GM19324 (cell line): ENCODE measurements around the gene BAIAP2L1.

Source experiments
- ATAC-seq: cut with Tn5 transposase; IDR thresholded peaks from one replicate; pipeline ENCODE4 v1.9.1; 2021; ENCODE audit warnings: mild to moderate bottlenecking, moderate library complexity; ENCODE audit not compliant: unreplicated experiment, low FRiP score

Gene BAIAP2L1

GRCh38 chr7:98281757-98282606 lies 118.9 kb downstream of the BAIAP2L1 start:
- peak; percentile 31 for ATAC-seq

GRCh38 chr7:98280791-98281756 lies 119.8 kb downstream of the BAIAP2L1 start, which contains the start of gene BRI3:
BRI3 (plus strand) TSS chr7:98281686; CDS start chr7:98281796, 110 bp downstream.
- ATAC-seq = peak; percentile 81

GRCh38 chr7:98280296-98280695 lies 120.6 kb downstream of the BAIAP2L1 start:
- ATAC-seq = no peak

GRCh38 chr7:98278936-98279335 lies 122.0 kb downstream of the BAIAP2L1 start:
- no peak for ATAC-seq

DNA sequence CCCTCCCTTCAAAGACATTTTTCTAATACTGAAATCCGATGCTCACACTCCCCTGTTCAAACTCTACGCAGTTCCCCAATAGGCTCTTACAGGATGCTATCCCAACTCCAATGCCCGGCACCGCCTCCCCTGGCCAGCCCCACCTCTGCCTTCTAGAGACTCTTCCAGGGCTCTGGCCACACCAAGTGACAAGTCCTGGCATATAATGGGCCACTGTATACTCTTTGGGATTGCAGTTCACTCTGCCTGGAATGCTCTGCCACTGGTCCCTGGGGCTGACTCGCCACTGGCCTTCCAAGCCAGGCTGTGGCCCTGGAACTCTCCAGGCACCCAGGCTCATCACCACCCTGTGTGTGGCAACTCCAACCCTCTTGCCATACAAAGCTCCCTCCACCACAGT lies 122.5 kb downstream of the BAIAP2L1 start:
- ATAC-seq = no peak

- no peak for ATAC-seq
Measured at GRCh38 chr7:98276241-98276761, 124.6 kb downstream of the BAIAP2L1 start.

DNA sequence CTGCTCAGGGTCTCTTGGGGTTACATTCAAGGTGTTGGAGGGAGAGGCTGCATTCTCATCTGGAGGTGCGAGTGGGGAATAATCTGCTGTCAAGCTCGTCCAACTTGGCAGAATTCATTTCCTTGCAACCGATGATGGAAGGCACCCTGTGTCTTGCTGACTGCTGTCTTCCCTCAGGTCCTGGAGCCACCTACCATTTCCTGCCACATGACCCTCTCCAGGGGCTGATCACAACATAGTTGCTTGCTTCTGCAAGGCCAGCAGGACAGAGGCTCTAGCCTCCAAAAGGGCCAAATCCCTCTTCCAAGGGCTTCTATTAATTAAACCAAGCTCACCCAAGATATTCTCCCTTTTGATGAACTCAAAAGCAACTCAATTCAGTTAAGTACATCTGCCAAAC lies 133.6 kb downstream of the BAIAP2L1 start:
- no peak for ATAC-seq

- ATAC-seq = no peak
Measured at GRCh38 chr7:98266840-98267239, 134.1 kb downstream of the BAIAP2L1 start.

DNA sequence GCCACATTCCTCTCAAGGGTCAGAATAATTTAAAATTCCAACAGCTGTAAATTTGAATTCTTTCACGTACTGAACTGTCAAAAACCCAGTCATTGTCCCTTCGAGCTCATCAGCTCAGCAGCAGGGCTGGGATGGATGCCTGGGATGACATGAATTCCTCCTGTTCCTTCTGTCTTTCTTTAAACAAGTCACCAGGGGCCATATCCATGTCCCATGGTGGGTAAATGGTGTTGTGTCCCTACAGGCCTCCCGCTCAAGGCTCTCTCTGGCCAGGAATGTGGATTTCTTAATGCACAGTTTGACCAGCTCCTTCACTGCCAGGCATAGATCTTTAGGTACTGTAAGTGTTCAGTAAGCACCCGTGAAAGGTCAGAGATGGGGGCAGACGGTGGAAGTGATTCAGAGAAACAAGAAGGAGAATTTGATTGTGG lies 135.0 kb downstream of the BAIAP2L1 start:
- no peak for ATAC-seq

DNA sequence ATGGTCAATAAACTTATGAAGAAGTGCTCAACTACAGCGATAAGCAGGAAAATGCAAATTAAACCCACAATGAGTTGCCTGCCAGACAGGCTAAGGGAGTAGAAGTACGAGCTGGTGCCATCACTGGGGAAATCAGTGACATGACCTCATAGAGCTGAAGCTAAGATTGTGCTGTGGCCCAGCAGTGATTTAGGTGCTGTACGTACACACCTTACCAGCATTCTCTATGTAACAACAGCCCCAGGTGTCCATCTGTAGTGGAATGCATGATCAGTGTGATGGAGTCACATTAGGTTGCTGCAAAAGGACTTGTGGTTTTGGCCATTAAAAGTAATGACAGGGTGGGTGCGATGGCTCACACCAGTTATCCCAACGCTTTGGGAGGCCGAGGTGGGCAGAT lies 143.2 kb downstream of the BAIAP2L1 start:
- ATAC-seq = no peak

DNA sequence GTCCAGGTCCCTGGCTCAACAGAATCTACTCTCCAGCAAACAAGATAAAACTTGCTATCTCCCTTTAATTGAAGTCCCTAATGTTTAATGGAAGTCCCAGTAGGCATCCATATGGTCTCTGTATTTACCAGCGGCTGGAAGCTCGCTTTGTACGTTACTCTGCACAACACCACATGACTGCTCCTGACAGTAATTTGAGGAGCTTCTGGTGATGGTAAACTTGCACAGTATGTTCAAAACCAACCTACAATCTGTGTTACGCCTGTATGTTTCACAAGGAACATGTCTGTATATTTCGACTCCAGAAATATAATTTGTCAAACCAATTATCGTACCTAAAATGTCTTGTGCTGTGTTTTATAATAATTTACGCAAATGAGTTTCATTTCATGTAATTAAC lies 144.5 kb downstream of the BAIAP2L1 start:
- no peak for ATAC-seq

DNA sequence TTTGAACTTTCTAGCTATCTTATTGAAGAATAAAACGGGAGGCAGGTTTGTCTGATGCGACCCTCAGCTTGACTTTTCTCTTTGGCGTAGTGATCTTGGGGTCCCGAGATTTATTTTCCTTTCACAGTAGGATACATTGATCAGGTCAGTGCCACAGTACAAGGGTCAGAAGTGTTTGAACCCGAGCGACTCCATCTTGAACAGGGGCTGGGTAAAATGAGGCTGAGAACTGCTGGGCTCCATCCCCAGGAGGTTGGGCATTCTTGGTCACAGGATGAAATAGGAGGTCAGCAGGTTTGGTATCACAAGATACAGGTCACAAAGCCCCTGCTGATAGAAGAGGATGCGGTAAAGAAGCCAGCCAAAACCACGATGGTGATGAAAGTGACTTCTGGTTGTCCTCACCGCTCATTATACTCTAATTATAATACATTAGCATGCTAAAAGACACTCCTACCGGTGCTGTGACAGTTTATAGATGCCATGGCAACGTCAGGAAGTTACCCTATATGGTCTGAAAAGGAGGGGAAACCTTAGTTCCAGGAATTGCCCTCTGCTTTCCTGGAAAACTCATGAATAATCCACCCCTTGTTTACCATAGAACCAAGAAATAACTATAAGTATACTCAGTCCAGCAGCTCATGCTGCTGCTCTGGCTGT lies 145.8 kb downstream of the BAIAP2L1 start:
- ATAC-seq = no peak

DNA sequence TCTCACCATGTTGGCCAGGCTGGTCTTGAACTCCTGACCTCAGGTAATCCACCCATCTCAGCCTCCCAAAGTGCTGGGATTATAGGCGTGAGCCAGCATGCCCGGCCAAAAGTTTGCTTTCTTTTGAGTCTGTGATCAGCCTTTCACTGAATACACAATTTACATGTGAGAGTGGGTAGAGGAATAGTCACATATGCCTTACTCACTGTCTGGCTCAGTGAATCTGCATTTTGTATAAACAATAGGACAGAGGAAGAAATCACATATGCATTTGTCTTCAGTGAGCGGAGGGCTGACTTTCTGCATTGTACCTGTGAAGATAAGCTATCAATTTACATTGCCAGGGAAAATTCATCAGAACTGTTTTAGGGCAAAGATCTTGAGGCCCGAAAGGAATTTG lies 146.4 kb downstream of the BAIAP2L1 start:
- ATAC-seq = no peak

- no peak for ATAC-seq
Measured at GRCh38 chr7:98252425-98253054, 148.3 kb downstream of the BAIAP2L1 start.

GRCh38 chr7:98251601-98252424 lies 149.1 kb downstream of the BAIAP2L1 start, which contains the start of gene TECPR1:
TECPR1 (minus strand) TSS chr7:98252232; CDS start chr7:98246146, 6,086 bp downstream.
- peak; percentile 99 for ATAC-seq

DNA sequence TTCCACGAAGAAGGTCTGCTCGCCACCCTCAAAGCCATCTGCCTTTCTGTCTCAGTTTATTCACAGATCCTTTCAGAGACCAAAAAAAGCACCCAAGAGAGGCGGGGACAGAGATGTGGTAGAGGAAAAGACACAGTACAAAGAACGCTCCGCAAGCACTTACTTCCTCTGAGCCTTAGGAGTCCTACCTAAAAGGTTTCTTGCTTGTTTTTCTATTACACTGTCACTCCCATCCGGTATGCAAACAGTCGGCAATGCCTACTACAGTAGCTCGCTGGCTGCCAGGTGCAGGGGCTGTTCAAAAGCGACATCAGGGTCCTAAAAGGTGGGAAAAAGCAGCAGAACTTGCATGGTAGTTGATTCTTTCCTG lies 149.7 kb downstream of the BAIAP2L1 start:
- ATAC-seq = peak; percentile 7

DNA sequence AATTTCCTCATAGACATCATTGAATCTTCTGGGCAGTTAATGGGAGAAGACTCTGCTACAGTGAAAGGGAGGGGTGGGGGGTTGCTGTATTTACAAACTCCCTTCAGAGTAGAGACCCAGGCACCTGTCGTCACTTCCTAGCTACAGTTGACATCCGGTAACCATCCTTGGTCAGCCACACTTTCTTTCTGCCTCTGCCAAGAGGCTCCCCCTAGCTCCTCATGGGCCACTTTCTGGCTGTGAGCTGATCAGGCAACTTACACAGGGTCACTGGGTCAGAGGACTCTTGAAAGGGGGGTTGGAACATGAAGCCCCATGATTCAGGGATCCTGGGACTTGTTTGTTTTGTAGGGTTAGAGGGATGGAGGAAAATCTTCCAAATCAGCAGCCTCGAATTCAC lies 150.1 kb downstream of the BAIAP2L1 start:
- ATAC-seq = no peak

- ATAC-seq = no peak
Measured at GRCh38 chr7:98249106-98249505, 151.8 kb downstream of the BAIAP2L1 start.

DNA sequence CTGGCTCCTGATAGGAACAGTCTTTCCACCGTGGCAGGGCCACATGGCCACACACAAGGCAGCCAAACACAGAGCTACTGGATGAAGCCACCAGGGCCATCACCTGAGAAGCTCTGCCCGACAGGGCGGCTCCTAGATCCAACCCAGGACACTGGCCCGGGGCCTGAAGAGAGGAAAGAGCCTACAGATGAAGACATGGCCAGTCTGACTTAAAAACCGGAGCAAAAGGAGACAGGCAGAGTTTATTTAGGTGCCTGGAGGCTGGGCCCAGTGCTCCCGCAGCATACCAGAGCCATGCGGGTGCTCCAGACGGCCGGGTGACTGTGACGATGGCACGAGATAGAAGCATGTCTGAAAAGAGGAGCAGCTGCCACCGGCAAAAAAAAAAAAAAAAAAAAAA lies 152.7 kb downstream of the BAIAP2L1 start:
- no peak for ATAC-seq
